Astrocyte (in vitro differentiated cells and primary cell): ENCODE results near the gene PPP1R37.

Experiments
- EZH2 ChIP-seq: IDR thresholded peaks from 2 replicates; pipeline ENCODE4 v1.6.1; 2012; ENCODE audit warnings: mild to moderate bottlenecking, low read length, inconsistent platforms; ENCODE audit not compliant: insufficient read depth
- TF ChIP-seq, protein P1 (sequence below): IDR thresholded peaks from 2 replicates; pipeline ENCODE4 v1.5.1; 2011; ENCODE audit warnings: low read depth, mild to moderate bottlenecking, inconsistent platforms, low read length, moderate library complexity; ENCODE audit not compliant: insufficient read depth

DNA sequence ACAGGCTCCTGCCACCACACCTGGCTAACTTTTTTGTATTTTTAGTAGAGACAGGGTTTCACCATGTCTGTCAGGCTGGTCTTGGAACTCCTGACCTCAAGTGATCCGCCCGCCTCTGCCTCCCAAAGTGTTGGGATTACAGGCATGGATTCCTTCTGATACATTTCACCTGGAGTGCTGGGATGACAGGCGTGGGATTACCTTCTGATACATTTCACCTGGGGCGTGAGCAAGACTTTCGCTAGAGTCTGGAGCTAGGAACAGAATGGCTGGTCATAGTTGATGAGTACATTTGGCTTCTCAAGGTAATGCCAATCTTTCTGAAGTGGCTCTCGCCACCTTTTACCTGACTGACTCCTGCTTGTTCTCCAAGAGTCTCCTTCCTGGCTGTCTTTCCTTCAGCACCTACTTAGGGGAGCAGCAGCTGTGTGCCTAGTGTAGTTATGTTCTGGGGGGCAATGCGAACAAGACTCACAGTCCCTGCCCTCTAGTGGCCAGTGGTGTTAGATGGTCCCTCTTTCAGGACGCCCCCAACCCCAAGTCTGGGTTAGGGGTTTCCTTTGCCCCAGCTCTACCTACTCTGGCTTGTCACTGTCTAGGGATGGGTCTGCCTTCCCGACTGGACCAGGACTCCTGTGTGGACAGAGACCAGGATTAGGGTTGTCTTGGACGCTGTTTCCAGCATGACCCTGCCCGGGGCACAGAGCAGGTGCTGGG, 19.3 kb downstream of the PPP1R37 start:
- TF ChIP-seq EZH2, result no peak
- TF ChIP-seq, protein P1, sequence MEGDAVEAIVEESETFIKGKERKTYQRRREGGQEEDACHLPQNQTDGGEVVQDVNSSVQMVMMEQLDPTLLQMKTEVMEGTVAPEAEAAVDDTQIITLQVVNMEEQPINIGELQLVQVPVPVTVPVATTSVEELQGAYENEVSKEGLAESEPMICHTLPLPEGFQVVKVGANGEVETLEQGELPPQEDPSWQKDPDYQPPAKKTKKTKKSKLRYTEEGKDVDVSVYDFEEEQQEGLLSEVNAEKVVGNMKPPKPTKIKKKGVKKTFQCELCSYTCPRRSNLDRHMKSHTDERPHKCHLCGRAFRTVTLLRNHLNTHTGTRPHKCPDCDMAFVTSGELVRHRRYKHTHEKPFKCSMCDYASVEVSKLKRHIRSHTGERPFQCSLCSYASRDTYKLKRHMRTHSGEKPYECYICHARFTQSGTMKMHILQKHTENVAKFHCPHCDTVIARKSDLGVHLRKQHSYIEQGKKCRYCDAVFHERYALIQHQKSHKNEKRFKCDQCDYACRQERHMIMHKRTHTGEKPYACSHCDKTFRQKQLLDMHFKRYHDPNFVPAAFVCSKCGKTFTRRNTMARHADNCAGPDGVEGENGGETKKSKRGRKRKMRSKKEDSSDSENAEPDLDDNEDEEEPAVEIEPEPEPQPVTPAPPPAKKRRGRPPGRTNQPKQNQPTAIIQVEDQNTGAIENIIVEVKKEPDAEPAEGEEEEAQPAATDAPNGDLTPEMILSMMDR, result no peak
